HG02798 (cell line): Measurements from ENCODE around the gene PCDHGA1.
"Not testable (repeated sequence)": the region's sequence is repeated elsewhere in the genome, so short reads cannot be mapped to it uniquely, and the experiment has no call there.

Experiments used
- ATAC-seq: cut with Tn5 transposase; IDR thresholded peaks from one replicate; pipeline ENCODE4 v1.9.1; 2021; ENCODE audit warnings: mild to moderate bottlenecking; ENCODE audit not compliant: unreplicated experiment, poor library complexity

PCDHGA1 gene

DNA sequence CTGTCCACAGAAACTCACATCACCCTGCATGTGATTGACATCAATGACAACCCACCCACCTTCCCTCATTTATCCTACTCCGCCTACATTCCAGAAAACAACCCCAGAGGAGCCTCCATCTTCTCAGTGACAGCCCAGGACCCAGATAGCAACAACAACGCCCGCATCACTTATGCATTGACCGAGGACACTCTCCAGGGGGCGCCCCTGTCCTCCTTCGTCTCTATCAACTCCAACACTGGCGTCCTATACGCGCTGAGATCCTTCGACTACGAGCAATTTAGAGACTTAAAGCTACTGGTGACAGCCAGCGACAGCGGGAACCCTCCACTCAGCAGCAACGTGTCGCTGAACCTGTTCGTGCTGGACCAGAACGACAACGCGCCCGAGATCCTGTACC lies 15.0 kb downstream of the PCDHGA1 start:
- no peak for ATAC-seq

DNA sequence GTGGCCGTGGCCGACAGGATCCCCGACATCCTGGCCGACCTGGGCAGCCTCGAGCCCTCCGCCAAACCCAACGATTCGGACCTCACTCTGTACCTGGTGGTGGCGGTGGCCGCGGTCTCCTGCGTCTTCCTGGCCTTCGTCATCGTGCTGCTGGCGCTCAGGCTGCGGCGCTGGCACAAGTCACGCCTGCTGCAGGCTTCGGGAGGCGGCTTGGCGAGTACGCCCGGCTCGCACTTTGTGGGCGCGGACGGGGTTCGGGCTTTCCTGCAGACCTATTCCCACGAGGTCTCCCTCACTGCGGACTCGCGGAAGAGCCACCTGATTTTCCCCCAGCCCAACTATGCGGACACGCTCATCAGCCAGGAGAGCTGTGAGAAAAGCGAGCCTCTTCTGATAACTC lies 15.7 kb downstream of the PCDHGA1 start:
- ATAC-seq = not testable (repeated sequence)

DNA sequence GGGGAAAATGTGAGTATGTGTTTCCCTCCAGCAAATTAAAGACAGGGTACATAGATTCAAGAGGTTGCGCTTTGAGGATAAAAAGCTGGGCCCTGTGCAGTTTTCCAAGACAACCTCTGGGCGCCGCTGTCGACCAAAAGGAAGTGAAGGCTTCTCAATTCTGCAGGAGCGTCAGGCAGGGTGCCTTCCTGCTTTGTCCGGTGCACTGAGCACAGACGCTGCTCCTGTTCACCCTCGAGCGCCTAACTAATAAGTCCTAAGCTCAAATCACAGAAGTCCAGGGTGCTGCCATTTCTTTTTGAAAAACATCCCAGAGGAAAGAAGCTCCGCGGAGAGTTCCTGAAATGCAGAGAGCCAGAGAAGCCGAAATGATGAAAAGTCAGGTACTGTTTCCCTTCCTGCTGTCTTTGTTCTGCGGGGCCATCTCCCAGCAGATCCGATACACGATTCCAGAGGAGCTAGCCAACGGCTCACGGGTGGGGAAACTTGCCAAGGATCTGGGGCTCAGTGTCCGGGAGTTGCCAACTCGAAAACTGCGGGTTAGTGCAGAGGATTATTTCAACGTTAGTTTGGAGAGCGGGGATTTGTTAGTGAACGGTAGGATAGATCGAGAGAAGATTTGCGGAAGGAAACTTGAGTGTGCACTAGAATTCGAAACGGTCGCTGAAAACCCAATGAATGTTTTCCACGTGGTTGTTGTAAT lies 19.8 kb downstream of the PCDHGA1 start, which contains the start of gene PCDHGB1:
Gene PCDHGB1, plus strand, starts transcription at position 183 of the 703 bp plus-strand sequence. Its CDS starts 162 bp downstream, at position 345.
- ATAC-seq = no peak

DNA sequence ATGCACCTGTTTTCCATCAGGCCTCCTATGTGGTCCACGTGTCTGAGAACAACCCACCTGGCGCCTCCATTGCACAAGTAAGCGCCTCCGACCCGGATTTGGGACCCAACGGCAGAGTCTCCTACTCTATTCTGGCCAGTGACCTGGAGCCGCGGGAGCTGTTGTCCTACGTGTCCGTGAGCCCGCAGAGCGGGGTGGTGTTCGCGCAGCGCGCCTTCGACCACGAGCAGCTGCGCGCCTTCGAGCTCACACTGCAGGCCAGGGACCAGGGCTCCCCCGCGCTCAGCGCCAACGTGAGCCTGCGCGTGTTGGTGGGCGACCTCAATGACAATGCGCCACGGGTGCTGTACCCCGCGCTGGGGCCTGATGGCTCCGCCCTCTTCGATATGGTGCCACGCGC lies 21.3 kb downstream of the PCDHGA1 start:
- ATAC-seq = no peak

DNA sequence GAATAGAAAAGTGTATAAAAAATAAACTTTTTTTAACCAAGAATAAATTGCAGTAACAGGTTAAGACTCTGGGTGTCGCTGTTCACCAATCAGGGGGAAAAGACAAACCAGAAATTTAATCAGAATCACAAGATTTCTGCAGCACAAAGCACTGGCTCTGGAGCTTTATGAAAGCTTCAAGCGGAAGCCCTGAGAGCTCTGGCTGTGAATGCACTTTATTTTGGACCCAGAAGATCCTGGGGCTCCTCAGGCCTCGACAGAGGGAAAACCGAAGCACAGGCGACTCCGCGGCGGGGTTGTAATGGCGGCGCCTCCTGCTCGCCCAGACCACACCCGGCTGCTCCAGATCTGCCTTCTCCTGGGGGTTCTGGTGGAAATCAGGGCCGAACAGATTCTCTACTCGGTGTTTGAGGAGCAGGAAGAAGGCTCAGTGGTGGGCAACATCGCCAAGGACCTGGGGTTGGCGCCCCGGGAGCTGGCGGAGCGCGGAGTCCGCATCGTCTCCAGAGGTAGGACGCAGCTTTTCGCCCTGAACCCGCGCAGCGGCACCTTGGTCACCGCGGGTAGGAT lies 24.7 kb downstream of the PCDHGA1 start, which contains the start of gene PCDHGA4:
Gene PCDHGA4, plus strand, starts transcription at position 122 of the 570 bp plus-strand sequence. Its CDS starts 87 bp downstream, at position 209.
- no peak for ATAC-seq

DNA sequence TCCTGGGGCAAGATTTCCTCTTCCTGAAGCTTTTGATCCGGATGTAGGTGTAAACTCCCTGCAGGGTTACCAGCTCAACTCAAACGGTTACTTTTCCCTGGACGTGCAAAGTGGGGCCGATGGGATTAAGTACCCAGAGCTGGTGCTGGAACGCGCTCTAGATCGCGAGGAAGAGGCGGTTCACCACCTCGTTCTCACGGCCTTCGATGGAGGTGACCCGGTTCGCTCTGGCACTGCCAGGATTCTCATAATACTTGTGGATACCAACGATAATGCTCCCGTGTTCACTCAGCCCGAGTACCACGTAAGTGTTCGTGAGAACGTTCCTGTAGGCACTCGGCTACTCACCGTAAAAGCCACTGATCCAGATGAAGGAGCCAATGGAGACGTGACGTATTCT lies 25.3 kb downstream of the PCDHGA1 start:
- no peak for ATAC-seq

DNA sequence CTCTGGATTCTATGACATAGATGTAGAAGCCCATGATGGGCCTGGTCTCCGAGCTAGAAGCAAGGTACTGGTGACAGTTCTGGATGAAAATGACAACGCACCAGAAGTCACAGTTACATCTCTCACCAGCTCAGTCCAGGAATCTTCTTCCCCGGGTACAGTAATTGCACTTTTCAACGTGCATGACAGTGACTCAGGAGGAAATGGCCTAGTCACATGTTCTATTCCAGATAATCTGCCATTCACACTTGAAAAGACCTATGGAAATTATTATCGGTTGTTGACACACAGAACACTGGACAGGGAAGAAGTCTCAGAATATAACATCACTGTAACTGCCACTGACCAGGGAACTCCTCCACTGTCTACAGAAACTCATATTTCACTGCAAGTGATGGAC lies 25.8 kb downstream of the PCDHGA1 start:
- ATAC-seq = no peak

DNA sequence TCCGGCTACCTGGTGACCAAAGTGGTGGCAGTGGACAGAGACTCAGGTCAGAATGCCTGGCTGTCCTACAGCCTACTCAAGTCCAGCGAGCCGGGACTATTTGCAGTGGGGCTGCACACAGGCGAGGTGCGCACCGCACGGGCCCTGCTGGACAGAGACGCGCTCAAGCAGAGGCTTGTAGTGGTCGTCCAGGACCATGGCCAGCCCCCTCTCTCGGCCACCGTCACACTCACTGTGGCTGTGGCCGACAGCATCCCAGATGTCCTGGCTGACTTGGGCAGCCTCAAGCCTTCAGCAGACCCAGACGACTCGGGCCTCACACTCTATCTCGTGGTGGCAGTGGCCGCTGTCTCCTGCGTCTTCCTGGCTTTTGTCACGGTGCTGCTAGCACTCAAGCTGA lies 26.6 kb downstream of the PCDHGA1 start:
- ATAC-seq = no peak

DNA sequence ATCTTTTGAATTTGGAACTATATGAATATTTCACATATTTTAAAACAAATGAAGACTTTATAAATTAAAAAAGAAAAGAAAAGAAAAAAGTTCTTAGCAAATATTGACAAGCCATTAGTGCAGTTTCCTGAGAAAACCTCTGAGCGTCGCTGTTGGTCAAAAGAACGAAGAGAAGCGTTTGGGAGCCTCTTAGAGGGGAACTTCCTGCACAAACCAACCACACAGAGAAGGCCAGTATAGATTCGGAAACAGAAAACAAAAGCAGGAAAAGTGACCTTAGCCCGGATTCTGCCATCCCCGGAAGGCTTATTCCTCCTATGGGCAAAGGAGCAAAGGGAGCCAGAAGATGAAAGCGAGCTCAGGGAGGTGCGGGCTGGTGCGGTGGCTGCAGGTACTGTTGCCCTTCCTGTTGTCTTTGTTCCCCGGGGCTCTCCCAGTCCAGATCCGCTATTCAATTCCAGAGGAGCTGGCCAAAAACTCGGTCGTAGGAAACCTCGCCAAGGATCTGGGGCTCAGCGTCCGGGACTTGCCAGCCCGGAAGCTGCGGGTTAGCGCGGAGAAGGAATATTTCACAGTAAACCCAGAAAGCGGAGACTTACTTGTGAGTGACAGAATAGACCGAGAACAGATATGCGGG lies 29.6 kb downstream of the PCDHGA1 start, which contains the start of gene PCDHGB2:
Gene PCDHGB2, plus strand, starts transcription at position 205 of the 637 bp plus-strand sequence. Its CDS starts 142 bp downstream, at position 347.
- ATAC-seq = no peak

DNA sequence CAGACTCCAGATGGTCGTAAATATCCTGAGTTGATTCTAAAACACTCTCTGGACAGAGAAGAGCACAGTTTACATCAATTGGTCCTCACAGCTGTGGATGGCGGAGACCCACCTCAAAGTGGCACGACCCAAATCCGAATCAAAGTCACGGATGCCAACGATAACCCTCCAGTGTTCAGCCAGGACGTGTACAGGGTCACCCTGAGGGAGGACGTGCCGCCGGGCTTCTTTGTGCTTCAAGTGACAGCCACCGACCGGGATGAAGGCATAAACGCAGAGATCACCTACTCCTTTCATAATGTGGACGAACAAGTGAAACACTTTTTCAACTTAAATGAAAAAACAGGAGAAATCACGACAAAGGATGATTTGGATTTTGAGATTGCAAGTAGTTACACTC lies 30.4 kb downstream of the PCDHGA1 start:
- ATAC-seq = no peak

DNA sequence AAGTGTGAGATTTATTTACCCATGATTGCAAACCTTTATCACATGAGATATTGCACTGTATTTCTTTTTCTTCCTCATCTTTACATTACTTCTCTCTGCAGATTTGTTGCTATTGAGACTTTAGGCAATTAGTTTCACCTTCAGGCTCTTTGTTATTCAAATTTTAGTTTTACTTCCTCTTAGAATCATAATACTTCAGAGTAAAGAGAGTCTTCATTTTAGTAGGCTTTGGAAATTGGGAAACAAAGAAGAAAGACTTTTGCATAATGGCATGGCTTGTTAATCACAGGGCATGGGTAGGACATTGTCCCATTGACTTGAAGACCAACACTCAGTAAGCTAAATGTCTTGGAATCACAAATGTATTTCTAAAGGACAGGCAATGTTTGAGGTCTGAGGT lies 32.4 kb downstream of the PCDHGA1 start:
- ATAC-seq = no peak

DNA sequence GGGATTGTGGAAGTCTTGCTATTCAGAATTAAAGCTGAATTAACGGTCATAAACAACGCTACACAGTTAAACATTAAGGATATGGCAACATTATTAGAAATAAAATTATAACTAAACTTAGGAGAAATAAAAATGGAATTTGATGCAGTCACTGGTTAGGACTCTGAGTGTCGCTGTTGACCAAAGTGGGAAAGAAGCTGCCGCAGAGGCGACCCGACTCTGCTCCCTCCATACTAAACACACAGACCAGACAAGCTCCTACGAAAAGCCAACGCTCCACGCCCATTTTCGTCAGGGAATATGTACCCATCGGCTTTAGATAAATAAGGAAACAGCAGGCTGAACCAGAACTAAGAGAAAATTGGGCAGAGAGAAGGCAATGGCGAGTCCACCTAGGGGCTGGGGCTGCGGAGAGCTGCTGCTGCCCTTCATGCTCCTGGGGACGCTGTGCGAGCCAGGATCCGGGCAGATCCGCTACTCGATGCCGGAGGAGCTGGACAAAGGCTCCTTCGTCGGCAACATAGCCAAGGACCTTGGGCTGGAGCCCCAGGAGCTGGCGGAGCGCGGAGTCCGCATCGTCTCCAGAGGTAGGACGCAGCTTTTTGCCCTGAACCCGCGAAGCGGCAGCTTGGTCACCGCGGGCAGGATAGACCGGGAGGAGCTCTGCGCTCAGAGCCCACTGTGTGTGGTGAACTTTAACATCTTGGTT lies 33.8 kb downstream of the PCDHGA1 start, which contains the start of gene PCDHGA5:
Gene PCDHGA5, plus strand, starts transcription at position 211 of the 709 bp plus-strand sequence. Its CDS starts 169 bp downstream, at position 380.
- no peak for ATAC-seq

DNA sequence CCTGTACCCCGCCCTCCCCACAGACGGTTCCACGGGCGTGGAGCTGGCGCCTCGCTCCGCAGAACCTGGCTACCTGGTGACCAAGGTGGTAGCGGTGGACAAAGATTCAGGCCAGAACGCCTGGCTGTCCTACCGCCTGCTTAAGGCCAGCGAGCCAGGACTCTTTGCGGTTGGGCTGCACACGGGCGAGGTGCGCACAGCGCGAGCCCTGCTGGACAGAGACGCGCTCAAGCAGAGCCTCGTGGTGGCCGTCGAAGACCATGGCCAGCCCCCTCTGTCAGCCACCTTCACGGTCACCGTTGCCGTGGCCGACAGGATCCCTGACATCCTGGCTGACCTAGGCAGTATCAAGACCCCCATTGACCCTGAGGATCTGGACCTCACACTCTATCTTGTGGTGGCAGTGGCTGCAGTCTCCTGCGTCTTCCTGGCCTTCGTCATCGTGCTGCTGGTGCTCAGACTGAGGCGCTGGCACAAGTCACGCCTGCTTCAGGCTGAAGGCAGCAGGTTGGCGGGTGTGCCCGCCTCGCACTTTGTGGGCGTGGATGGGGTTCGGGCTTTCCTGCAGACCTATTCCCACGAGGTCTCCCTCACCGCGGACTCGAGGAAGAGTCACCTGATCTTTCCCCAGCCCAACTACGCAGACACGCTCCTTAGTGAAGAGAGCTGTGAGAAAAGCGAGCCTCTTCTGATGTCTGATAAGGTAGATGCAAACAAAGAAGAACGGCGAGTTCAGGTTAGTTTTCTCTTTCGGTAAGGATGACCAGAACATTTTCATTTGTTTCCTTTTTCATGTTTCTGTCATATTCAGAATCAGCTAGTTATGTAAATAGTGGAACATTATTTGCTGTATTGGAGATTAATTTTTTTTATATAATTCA lies 35.9 kb downstream of the PCDHGA1 start:
- no peak for ATAC-seq

DNA sequence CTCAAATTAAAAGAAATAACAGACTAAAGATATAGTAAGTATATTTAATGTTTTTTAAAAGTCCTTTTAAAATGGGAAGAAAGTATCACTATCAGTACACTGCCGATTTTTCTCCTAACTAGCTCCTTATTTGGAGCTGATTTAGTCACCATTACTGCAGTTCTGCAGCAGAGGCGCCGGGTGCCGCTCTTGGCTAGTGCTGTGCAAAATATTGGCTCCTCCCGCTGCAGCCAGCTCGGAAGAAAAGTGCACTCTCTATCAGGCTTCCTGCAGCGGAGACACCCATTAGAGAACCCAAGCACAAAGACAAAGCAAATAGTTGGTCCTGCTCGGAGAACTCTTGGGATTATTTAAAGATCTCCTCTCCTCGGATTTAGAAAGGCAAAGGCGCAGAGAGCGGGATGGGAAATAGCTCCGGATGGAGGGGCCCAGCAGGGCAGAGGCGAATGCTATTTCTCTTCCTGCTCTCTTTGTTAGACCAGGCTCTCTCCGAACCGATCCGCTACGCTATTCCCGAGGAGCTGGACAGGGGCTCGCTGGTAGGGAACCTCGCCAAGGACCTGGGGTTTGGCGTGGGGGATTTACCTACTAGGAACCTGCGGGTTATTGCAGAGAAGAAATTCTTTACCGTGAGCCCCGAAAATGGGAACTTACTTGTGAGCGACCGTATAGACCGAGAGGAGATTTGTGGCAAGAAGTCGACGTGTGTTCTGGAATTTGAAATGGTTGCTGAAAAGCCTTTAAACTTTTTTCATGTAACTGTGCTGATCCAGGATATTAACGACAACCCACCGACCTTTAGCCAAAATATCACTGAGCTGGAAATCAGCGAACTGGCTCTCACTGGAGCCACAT lies 39.9 kb downstream of the PCDHGA1 start, which contains the start of gene PCDHGB3:
Gene PCDHGB3, plus strand, starts transcription at position 249 of the 855 bp plus-strand sequence. Its CDS starts 153 bp downstream, at position 402.
- peak; percentile 91 for ATAC-seq

DNA sequence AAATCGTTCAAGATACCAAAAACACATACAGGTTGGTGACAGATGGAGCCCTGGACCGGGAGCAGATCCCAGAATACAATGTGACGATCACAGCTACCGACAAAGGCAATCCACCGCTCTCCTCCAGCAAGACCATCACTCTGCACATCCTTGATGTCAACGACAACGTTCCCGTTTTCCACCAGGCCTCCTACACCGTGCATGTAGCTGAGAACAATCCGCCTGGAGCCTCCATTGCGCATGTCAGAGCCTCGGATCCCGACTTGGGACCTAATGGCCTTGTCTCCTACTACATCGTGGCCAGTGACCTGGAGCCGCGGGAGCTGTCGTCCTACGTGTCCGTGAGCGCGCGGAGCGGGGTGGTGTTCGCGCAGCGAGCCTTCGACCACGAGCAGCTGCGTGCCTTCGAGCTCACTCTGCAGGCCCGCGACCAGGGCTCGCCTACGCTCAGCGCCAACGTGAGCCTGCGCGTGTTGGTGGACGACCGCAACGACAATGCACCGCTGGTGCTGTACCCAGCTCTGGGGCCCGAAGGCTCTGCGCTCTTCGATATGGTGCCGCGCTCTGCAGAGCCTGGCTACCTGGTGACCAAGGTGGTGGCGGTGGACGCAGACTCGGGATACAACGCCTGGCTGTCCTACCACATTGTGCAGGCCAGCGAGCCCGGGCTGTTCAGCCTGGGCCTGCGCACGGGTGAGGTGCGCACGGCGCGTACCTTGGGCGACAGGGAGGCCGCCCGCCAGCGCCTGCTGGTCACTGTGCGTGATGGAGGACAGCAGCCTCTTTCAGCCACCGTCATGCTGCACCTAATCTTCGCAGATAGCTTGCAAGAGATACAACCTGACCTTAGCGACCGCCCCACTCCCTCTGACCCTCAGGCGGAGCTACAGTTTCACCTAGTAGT lies 41.5 kb downstream of the PCDHGA1 start:
- ATAC-seq = no peak

DNA sequence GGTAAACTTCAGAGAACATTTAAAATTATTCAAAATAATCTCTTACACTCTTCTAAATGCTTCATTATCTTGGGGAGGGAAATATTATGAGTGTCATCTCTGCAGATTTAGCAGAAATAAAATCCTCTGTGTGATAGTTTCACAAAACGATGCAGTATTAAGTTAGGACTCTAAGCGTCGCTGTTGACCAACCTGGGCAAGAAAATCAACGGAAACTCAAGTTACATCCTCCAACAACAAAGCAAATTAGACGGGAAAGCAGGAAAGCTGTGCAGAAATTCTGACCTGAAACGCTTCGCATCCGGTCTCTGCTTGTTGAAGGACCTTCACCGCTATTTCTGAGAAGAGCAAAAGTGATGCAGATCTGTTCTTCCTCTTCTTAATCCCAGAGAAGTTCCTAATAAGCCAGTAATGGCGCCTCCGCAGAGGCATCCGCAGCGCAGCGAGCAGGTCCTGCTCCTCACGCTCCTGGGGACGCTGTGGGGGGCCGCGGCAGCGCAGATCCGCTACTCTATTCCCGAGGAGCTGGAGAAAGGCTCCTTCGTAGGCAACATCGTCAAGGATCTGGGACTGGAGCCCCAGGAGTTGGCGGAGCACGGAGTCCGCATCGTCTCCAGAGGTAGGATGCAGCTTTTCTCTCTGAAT lies 43.5 kb downstream of the PCDHGA1 start, which contains the start of gene PCDHGA6:
Gene PCDHGA6, plus strand, starts transcription at position 219 of the 645 bp plus-strand sequence. Its CDS starts 193 bp downstream, at position 412.
- no peak for ATAC-seq

DNA sequence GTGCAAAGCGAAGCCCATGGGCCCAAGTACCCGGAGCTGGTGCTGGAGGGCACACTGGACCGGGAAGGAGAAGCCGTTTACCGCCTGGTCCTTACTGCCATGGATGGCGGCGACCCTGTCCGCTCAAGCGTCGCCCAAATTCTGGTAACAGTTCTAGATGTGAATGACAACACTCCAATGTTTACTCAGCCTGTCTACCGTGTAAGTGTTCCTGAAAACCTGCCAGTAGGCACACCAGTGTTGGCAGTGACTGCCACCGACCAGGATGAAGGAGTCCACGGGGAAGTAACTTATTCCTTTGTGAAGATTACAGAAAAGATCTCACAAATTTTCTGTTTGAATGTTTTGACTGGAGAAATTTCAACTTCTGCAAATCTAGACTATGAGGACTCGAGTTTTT lies 44.3 kb downstream of the PCDHGA1 start:
- no peak for ATAC-seq
